Natural killer cell (primary cell): ENCODE measurements around the gene FLT1. TPM values are rescaled to one million over a fixed set of nuclear protein-coding genes. Genes with fewer than 3 reads are reported as not detected.

Source experiments
- ATAC-seq, 3 donors: fragments of 150-1000 bp in 2 of 3; fragments of 200-7000 bp in 1 of 3; cut with Tn5 transposase; 1 replicate in 1 of 3; 2 replicates in 2 of 3; pipeline ENCODE4 v1.10.0; 2021; ENCODE audit warnings: mild to moderate bottlenecking in 2 of 3, moderate library complexity in 2 of 3
- DNase-seq, 2 donors: peaks; one replicate each; pipeline versions ENCODE4 v3.0.0 to v3.0.0-alpha.2; 2013 to 2021; ENCODE audit warnings: mixed read lengths in 1 of 2
- H3K27ac ChIP-seq: one replicate; pipeline ENCODE4 v1.5.1; 2013; ENCODE audit warnings: mild to moderate bottlenecking, low read length
- H3K27me3 ChIP-seq: one replicate; pipeline ENCODE4 v1.6.1; 2013; ENCODE audit warnings: low read length; ENCODE audit not compliant: control insufficient read depth, insufficient read depth
- H3K36me3 ChIP-seq: one replicate; pipeline ENCODE4 v1.6.1; 2013; ENCODE audit warnings: low read length; ENCODE audit not compliant: control insufficient read depth, insufficient read depth
- H3K4me1 ChIP-seq: one replicate; pipeline ENCODE4 v1.6.1; 2013; ENCODE audit warnings: low read length; ENCODE audit not compliant: control insufficient read depth, insufficient read depth
- H3K4me3 ChIP-seq: one replicate; pipeline ENCODE4 v1.5.1; 2013; ENCODE audit warnings: low read length
- H3K9me3 ChIP-seq: one replicate; pipeline ENCODE4 v1.6.1; 2013; ENCODE audit warnings: low read length; ENCODE audit not compliant: control insufficient read depth, insufficient read depth
- H3K27ac Mint-ChIP-seq, 2 donors: one replicate each; pipeline ENCODE4 v1.8.0; 2022; ENCODE audit warnings: mild to moderate bottlenecking in 2 of 2, mixed read lengths in 2 of 2, moderate library complexity in 1 of 2
- H3K27me3 Mint-ChIP-seq, 2 donors: one replicate each; pipeline ENCODE4 v1.8.0; 2022; ENCODE audit warnings: low read depth in 2 of 2, mixed read lengths in 2 of 2
- H3K36me3 Mint-ChIP-seq: one replicate; pipeline ENCODE4 v1.8.0; 2022; ENCODE audit warnings: mixed read lengths
- H3K4me1 Mint-ChIP-seq, 2 donors: one replicate each; pipeline ENCODE4 v1.8.0; 2022; ENCODE audit warnings: mixed read lengths in 2 of 2
- H3K4me3 Mint-ChIP-seq: one replicate; pipeline ENCODE4 v1.8.0; 2022; ENCODE audit warnings: mild to moderate bottlenecking, moderate library complexity, mixed read lengths
- H3K9me3 Mint-ChIP-seq, 2 donors: one replicate each; pipeline ENCODE4 v1.8.0; 2022; ENCODE audit warnings: mixed read lengths in 2 of 2
- WGBS: methylation state at CpG from one replicate; pipeline ENCODE4 v1.1.7; 2013; ENCODE audit warnings: missing lambda C conversion rate; ENCODE audit not compliant: insufficient coverage; 5-methylcytosine and 5-hydroxymethylcytosine counted together
- intact Hi-C: fragments of 100-400 bp; cut with micrococcal nuclease; formaldehyde crosslinking; loops from one replicate; pipeline ENCODE4 v1.14.2; 2022
- total RNA-seq, 4 donors: library from RNA; stranded (reverse); fragments of 120-200 nt in 1 of 4; gene quantifications; one replicate each; pipeline versions ENCODE4 v1.2.3 to v1.2.4, GENCODE V29; 2013 to 2022
- TF ChIP-seq, protein P1 (sequence below): fragments of 200-600 bp; IDR thresholded peaks from one replicate; pipeline ENCODE4 v1.8.0; 2022; ENCODE audit warnings: antibody characterized with exemption

FLT1 gene
- total RNA-seq, 3 donors from 2014 or later (not counting 1 experiment from before 2014, with no cell fraction given) = 0.05 to 0.43 (median 0.07) TPM

DNA sequence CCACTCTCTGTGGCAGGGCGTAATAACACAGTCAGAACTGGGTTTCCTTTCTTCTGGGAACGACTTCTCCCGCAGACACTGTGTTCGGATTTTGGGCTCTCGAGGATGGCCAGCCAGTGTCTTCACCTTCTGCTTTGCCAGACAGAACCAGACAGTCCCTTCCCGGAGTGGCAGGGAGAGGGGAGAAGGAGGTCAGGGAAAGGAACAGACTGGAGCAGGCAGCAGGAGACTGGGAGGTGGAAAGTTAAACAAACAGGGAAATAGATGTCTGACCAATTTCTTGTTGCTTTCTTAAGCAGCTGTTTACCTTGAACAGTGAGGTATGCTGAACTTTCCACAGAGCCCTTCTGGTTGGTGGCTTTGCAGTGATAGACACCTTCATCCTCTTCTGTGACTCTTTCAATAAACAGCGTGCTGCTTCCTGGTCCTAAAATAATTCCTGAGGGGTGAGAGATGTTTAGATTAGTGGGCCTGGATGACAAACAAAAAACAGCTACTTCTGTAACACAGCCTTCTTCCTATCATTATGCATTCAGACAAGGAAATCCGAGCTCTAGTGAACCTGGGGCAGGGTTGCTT is 137.6 kb downstream of the FLT1 start:
- H3K27ac Mint-ChIP-seq = peak overlapping the region; percentile 82 to 84
- TF ChIP-seq, protein P1, sequence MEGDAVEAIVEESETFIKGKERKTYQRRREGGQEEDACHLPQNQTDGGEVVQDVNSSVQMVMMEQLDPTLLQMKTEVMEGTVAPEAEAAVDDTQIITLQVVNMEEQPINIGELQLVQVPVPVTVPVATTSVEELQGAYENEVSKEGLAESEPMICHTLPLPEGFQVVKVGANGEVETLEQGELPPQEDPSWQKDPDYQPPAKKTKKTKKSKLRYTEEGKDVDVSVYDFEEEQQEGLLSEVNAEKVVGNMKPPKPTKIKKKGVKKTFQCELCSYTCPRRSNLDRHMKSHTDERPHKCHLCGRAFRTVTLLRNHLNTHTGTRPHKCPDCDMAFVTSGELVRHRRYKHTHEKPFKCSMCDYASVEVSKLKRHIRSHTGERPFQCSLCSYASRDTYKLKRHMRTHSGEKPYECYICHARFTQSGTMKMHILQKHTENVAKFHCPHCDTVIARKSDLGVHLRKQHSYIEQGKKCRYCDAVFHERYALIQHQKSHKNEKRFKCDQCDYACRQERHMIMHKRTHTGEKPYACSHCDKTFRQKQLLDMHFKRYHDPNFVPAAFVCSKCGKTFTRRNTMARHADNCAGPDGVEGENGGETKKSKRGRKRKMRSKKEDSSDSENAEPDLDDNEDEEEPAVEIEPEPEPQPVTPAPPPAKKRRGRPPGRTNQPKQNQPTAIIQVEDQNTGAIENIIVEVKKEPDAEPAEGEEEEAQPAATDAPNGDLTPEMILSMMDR = no peak
- DNase-seq (no peak), ATAC-seq (no peak)
- peaks cover 34 to 45% of the 10 kb centered on the region in 2 donors for H3K4me1 Mint-ChIP-seq
- no peaks in the 10 kb centered on the region for H3K27me3 ChIP-seq
- 89% methylated on average over 7 of the region's 8 CpGs for WGBS
- intact Hi-C loops = no loop called here
- H3K4me1 ChIP-seq = peaks cover 23% of the 10 kb centered on the region
- H3K36me3 ChIP-seq = no peaks in the 10 kb centered on the region
- H3K4me3 ChIP-seq = no peak overlapping the region
- H3K27me3 Mint-ChIP-seq = no peaks in the 10 kb centered on the region
- no peak overlapping the region for H3K27ac ChIP-seq
- H3K9me3 ChIP-seq = no peaks in the 10 kb centered on the region
- no peaks in the 10 kb centered on the region for H3K36me3 Mint-ChIP-seq
- peak overlapping the region; percentile 59 for H3K4me3 Mint-ChIP-seq
- no peaks in the 10 kb centered on the region for H3K9me3 Mint-ChIP-seq

- H3K9me3 ChIP-seq = no peaks in the 10 kb centered on the region
- H3K4me1 ChIP-seq = peaks cover 23% of the 10 kb centered on the region
- H3K4me3 ChIP-seq = no peak overlapping the region
- intact Hi-C loops = no loop called here
- H3K27me3 ChIP-seq = no peaks in the 10 kb centered on the region
- DNase-seq (no peak), ATAC-seq (no peak)
- Mint-ChIP-seq H3K27me3 (no peaks in the 10 kb centered on the region), H3K9me3 (no peaks in the 10 kb centered on the region), H3K4me3 (no peak overlapping the region), H3K4me1 (peaks cover 34 to 45% of the 10 kb centered on the region in 2 donors), H3K27ac (peak overlapping the region in 1 of 2 donors; percentile 86), H3K36me3 (no peaks in the 10 kb centered on the region)
- H3K27ac ChIP-seq = no peak overlapping the region
- 85% methylated on average over 2 of the region's 5 CpGs for WGBS
- H3K36me3 ChIP-seq = no peaks in the 10 kb centered on the region
- TF ChIP-seq, protein P1 = no peak
These were observed 138.3 kb downstream of the FLT1 start for GRCh38 chr13:28356561-28357021.

- TF ChIP-seq, protein P1 = no peak
- ATAC-seq (peak; percentile 22 to 59 (median 27)), DNase-seq (peak in 1 of 2 donors; percentile 17)
- intact Hi-C loops = no loop called here
- H3K4me1 Mint-ChIP-seq = peaks cover 34 to 45% of the 10 kb centered on the region in 2 donors
- no peaks in the 10 kb centered on the region for H3K27me3 Mint-ChIP-seq
- H3K27ac Mint-ChIP-seq = peak overlapping the region in 1 of 2 donors; percentile 86
- H3K4me3 Mint-ChIP-seq = no peak overlapping the region
- Histone ChIP-seq H3K36me3 (no peaks in the 10 kb centered on the region), H3K4me3 (no peak overlapping the region), H3K4me1 (peaks cover 23% of the 10 kb centered on the region), H3K27me3 (no peaks in the 10 kb centered on the region), H3K9me3 (no peaks in the 10 kb centered on the region), H3K27ac (no peak overlapping the region)
- H3K9me3 Mint-ChIP-seq = no peaks in the 10 kb centered on the region
- no peaks in the 10 kb centered on the region for H3K36me3 Mint-ChIP-seq
- 37% methylated on average over 7 of the region's 8 CpGs for WGBS
These were observed 139.0 kb downstream of the FLT1 start for GRCh38 chr13:28355822-28356371.
